HepG2 (cell line): ENCODE results near the gene OPRL1. TPM values are rescaled to one million over a fixed set of nuclear protein-coding genes. Genes with fewer than 3 reads are reported as not detected.

Experiments
- MAF1 ChIP-seq: sonication (generic); formaldehyde crosslinking; IDR thresholded peaks from 2 replicates; pipeline ENCODE4 v1.5.0; 2020; ENCODE audit warnings: missing genetic modification reagents, borderline replicate concordance
- MEIS1 ChIP-seq: sonication (generic); formaldehyde crosslinking; IDR thresholded peaks from 2 replicates; pipeline ENCODE4 v1.9.0; 2021; ENCODE audit warnings: mild to moderate bottlenecking, missing genetic modification reagents, moderate library complexity, borderline replicate concordance
- MLLT10 ChIP-seq: sonication (generic); formaldehyde crosslinking; IDR thresholded peaks from 2 replicates; pipeline ENCODE4 v1.4.0; 2020; ENCODE audit warnings: missing genetic modification reagents
- SP4 ChIP-seq: sonication (generic); formaldehyde crosslinking; IDR thresholded peaks from 2 replicates; pipeline ENCODE4 v1.8.1; 2023; ENCODE audit warnings: mild to moderate bottlenecking, missing genetic modification reagents
- SP5 ChIP-seq: IDR thresholded peaks from 2 replicates; pipeline ENCODE4 v1.6.1; 2016; ENCODE audit warnings: low read depth, borderline replicate concordance
- TBX2 ChIP-seq: sonication (generic); formaldehyde crosslinking; IDR thresholded peaks from 2 replicates; pipeline ENCODE4 v1.5.0; 2020; ENCODE audit warnings: missing genetic modification reagents, mild to moderate bottlenecking, borderline replicate concordance
- TCF7L2 ChIP-seq: IDR thresholded peaks from 2 replicates; pipeline ENCODE4 v1.6.1; 2011; ENCODE audit warnings: mild to moderate bottlenecking, low read depth, low read length, moderate library complexity
- THAP11 ChIP-seq: IDR thresholded peaks from 2 replicates; pipeline ENCODE4 v1.6.1; 2016; ENCODE audit warnings: missing biosample characterization, missing genetic modification reagents
- U2AF2 ChIP-seq: fragments of 200-400 bp; formaldehyde crosslinking; IDR thresholded peaks from 2 replicates; pipeline ENCODE4 v1.6.1; 2017; ENCODE audit warnings: low read depth, mild to moderate bottlenecking, low read length
- ZFP36L2 ChIP-seq: sonication (generic); formaldehyde crosslinking; IDR thresholded peaks from 2 replicates; pipeline ENCODE4 v1.4.0; 2020; ENCODE audit warnings: missing genetic modification reagents
- ZKSCAN1 ChIP-seq: fragments of 150-350 bp; IDR thresholded peaks from 2 replicates; pipeline ENCODE4 v1.6.1; 2014; ENCODE audit warnings: low read length
- ZNF33A ChIP-seq: sonication (generic); formaldehyde crosslinking; IDR thresholded peaks from 2 replicates; pipeline ENCODE4 v1.5.1; 2020; ENCODE audit warnings: missing genetic modification reagents, mild to moderate bottlenecking, moderate library complexity, borderline replicate concordance
- ZSCAN20 ChIP-seq: sonication (generic); formaldehyde crosslinking; IDR thresholded peaks from 2 replicates; pipeline ENCODE4 v1.4.0; 2020; ENCODE audit warnings: missing genetic modification reagents, mild to moderate bottlenecking, borderline replicate concordance
- polyA plus RNA-seq, 8 experiments: library from polyadenylated mRNA; depleted of rRNA in 3 of 8; stranded (reverse) in 7 of 8; unstranded in 1 of 8; fragments of >200 nt; fragmentation: Illumina TruSeq in 4 of 8; extraction: Trizol in 4 of 8; gene quantifications; 2 replicates each; pipeline versions ENCODE4 v1.2.1 to v1.2.3, GENCODE V29; 2011 to 2016; ENCODE audit warnings: low read depth in 4 of 8, missing spikeins in 1 of 8, mixed read lengths in 1 of 8; ENCODE audit not compliant: insufficient read depth in 1 of 8
- total RNA-seq, 5 experiments: library from RNA; depleted of rRNA; stranded (reverse); fragments of >200 nt; fragmentation: Illumina TruSeq; extraction: Trizol; gene quantifications; 2 replicates each; pipeline ENCODE4 v1.2.3, GENCODE V29; 2016; ENCODE audit warnings: low read depth in 1 of 5
- TF ChIP-seq, protein P1 (sequence below): sonication (generic); formaldehyde crosslinking; IDR thresholded peaks from 2 replicates; pipeline ENCODE4 v1.8.0; 2022; ENCODE audit warnings: mild to moderate bottlenecking, missing genetic modification reagents, moderate library complexity
- TF ChIP-seq, protein P2 (sequence below): sonication (generic); formaldehyde crosslinking; IDR thresholded peaks from 2 replicates; pipeline ENCODE4 v1.4.0; 2020; ENCODE audit warnings: missing genetic modification reagents, borderline replicate concordance
- TF ChIP-seq, protein P3 (sequence below): sonication (generic); formaldehyde crosslinking; IDR thresholded peaks from 2 replicates; pipeline ENCODE4 v1.4.0; 2020; ENCODE audit warnings: missing genetic modification reagents
- TF ChIP-seq, protein P4 (sequence below): sonication (generic); formaldehyde crosslinking; IDR thresholded peaks from 2 replicates; pipeline ENCODE4 v1.4.0; 2020; ENCODE audit warnings: missing genetic modification reagents
- TF ChIP-seq, protein P5 (sequence below): sonication (generic); formaldehyde crosslinking; IDR thresholded peaks from 2 replicates; pipeline ENCODE4 v1.4.0; 2020; ENCODE audit warnings: missing genetic modification reagents, mild to moderate bottlenecking, borderline replicate concordance

Gene OPRL1
- total and polyA plus RNA-seq, 2 of the 13 experiments (the other 11 are each of a cell fraction or from before 2014, with no cell fraction given), result 0.35 to 0.71 TPM

DNA sequence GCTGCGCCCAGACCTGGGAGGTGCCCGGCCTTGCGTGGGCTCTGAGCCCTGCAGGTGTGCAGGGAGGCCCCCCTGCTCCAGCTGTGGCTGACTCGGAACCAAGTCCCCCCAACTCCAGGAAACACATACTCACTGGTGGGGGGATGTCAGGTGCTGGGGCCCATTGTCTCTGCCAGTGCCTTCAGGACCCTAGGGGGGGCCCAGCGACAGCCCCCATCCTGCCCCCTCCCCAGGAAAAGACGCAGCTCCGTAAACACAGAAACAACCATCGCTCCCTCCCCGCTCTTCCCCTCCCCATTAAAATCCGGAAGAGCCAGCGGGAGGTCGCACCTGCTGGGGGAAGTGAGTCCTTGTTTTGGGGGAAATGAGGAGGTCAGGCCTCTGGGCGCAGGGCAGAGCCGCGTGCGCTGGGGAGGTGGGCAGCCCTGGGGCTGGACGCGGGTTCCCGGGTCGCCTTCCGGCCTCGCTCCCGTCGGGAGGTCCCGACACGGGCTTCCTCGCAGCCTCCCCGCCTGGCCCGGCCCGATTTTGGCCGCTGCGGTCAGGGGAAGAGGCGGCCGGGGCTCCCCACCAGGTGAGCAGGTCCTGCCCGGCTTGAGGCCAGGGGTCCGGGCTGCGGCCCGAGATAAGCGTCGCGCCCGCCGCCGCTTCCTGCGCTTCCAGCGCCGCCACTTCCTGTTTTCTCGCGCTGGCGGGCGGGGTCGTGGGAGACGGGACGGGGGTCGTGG lies 37.7 kb upstream of the OPRL1 start (continued):
- TF ChIP-seq, protein P1, sequence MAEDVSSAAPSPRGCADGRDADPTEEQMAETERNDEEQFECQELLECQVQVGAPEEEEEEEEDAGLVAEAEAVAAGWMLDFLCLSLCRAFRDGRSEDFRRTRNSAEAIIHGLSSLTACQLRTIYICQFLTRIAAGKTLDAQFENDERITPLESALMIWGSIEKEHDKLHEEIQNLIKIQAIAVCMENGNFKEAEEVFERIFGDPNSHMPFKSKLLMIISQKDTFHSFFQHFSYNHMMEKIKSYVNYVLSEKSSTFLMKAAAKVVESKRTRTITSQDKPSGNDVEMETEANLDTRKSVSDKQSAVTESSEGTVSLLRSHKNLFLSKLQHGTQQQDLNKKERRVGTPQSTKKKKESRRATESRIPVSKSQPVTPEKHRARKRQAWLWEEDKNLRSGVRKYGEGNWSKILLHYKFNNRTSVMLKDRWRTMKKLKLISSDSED (CRISPR knock-in tag), result no peak
- TF ChIP-seq MAF1 (no peak), MEIS1 (CRISPR knock-in tag) (peak; percentile 83; the same call in 1 of the 2 replicates), SP4 (CRISPR knock-in tag) (peak; percentile 74), TCF7L2 (no peak), ZFP36L2 (no peak), ZSCAN20 (no peak), MLLT10 (CRISPR knock-in tag) (no peak), TBX2 (peak; percentile 79), ZNF33A (CRISPR knock-in tag) (no peak), SP5 (CRISPR knock-in tag) (peak; percentile 6), ZKSCAN1 (no peak), U2AF2 (no peak), THAP11 (peak; percentile 46; the same call in 1 of the 2 replicates)
- TF ChIP-seq, protein P2, sequence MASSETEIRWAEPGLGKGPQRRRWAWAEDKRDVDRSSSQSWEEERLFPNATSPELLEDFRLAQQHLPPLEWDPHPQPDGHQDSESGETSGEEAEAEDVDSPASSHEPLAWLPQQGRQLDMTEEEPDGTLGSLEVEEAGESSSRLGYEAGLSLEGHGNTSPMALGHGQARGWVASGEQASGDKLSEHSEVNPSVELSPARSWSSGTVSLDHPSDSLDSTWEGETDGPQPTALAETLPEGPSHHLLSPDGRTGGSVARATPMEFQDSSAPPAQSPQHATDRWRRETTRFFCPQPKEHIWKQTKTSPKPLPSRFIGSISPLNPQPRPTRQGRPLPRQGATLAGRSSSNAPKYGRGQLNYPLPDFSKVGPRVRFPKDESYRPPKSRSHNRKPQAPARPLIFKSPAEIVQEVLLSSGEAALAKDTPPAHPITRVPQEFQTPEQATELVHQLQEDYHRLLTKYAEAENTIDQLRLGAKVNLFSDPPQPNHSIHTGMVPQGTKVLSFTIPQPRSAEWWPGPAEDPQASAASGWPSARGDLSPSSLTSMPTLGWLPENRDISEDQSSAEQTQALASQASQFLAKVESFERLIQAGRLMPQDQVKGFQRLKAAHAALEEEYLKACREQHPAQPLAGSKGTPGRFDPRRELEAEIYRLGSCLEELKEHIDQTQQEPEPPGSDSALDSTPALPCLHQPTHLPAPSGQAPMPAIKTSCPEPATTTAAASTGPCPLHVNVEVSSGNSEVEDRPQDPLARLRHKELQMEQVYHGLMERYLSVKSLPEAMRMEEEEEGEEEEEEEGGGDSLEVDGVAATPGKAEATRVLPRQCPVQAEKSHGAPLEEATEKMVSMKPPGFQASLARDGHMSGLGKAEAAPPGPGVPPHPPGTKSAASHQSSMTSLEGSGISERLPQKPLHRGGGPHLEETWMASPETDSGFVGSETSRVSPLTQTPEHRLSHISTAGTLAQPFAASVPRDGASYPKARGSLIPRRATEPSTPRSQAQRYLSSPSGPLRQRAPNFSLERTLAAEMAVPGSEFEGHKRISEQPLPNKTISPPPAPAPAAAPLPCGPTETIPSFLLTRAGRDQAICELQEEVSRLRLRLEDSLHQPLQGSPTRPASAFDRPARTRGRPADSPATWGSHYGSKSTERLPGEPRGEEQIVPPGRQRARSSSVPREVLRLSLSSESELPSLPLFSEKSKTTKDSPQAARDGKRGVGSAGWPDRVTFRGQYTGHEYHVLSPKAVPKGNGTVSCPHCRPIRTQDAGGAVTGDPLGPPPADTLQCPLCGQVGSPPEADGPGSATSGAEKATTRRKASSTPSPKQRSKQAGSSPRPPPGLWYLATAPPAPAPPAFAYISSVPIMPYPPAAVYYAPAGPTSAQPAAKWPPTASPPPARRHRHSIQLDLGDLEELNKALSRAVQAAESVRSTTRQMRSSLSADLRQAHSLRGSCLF (CRISPR knock-in tag), result no peak
- TF ChIP-seq, protein P3, sequence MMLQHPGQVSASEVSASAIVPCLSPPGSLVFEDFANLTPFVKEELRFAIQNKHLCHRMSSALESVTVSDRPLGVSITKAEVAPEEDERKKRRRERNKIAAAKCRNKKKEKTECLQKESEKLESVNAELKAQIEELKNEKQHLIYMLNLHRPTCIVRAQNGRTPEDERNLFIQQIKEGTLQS, result peak; percentile 64; the same call in 1 of the 2 replicates
- TF ChIP-seq, protein P4, sequence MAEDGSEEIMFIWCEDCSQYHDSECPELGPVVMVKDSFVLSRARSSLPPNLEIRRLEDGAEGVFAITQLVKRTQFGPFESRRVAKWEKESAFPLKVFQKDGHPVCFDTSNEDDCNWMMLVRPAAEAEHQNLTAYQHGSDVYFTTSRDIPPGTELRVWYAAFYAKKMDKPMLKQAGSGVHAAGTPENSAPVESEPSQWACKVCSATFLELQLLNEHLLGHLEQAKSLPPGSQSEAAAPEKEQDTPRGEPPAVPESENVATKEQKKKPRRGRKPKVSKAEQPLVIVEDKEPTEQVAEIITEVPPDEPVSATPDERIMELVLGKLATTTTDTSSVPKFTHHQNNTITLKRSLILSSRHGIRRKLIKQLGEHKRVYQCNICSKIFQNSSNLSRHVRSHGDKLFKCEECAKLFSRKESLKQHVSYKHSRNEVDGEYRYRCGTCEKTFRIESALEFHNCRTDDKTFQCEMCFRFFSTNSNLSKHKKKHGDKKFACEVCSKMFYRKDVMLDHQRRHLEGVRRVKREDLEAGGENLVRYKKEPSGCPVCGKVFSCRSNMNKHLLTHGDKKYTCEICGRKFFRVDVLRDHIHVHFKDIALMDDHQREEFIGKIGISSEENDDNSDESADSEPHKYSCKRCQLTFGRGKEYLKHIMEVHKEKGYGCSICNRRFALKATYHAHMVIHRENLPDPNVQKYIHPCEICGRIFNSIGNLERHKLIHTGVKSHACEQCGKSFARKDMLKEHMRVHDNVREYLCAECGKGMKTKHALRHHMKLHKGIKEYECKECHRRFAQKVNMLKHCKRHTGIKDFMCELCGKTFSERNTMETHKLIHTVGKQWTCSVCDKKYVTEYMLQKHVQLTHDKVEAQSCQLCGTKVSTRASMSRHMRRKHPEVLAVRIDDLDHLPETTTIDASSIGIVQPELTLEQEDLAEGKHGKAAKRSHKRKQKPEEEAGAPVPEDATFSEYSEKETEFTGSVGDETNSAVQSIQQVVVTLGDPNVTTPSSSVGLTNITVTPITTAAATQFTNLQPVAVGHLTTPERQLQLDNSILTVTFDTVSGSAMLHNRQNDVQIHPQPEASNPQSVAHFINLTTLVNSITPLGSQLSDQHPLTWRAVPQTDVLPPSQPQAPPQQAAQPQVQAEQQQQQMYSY, result no peak
- TF ChIP-seq, protein P5, sequence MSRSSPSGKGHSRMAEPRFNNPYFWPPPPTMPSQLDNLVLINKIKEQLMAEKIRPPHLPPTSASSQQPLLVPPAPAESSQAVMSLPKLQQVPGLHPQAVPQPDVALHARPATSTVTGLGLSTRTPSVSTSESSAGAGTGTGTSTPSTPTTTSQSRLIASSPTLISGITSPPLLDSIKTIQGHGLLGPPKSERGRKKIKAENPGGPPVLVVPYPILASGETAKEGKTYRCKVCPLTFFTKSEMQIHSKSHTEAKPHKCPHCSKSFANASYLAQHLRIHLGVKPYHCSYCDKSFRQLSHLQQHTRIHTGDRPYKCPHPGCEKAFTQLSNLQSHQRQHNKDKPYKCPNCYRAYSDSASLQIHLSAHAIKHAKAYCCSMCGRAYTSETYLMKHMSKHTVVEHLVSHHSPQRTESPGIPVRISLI (CRISPR knock-in tag), result no peak
